HG02870 (cell line): Measurements from ENCODE around the gene OR7A10.

Experiments used
- ATAC-seq: cut with Tn5 transposase; IDR thresholded peaks from one replicate; pipeline ENCODE4 v1.9.1; 2021; ENCODE audit warnings: mild to moderate bottlenecking, moderate library complexity; ENCODE audit not compliant: unreplicated experiment

The OR7A10 gene

GRCh38 chr19:14848822-14849221, at the start of gene OR7A10:
TSS of gene OR7A10 (minus strand) at chr19:14848922. CDS start at chr19:14841877, 7,045 bp downstream.
- ATAC-seq: no peak

DNA sequence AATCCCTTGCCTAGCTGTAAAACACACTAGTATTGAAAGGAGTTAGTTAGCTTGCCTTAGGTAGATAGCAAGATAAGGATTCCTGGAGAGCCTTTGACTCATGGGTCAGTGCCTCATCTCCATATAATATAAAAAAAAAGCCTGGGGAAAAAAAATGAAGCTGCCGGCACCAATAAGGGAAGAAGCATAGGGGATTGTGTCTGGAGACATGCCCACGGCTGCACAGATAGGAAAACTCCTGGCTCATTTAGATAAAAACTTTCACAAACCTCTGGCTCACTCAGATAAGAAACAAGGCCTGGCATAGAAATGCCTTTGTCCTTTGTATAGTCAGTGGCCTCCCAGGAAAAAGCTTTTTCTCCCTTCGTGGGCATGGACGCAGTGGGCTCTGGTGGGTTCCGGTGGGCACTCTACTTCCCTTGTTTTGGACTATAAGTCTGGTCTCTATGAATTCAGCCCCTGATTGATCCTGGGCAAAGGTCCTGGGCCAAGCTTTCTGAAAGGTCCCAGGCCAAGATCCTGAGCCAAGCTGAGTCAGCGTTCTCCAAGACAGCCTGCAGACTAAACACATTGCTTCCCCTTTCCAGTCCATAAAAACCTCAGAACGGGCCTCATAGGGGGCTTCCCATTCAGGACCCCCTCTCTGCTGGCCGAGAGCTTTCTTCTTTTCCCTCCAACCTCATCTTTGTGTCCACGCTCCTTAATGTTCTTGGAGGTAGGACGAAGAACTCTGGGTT, 42.1 kb upstream of the OR7A10 start:
- ATAC-seq: no peak

GRCh38 chr19:14889994-14890642, 41.4 kb upstream of the OR7A10 start:
- ATAC-seq: no peak

DNA sequence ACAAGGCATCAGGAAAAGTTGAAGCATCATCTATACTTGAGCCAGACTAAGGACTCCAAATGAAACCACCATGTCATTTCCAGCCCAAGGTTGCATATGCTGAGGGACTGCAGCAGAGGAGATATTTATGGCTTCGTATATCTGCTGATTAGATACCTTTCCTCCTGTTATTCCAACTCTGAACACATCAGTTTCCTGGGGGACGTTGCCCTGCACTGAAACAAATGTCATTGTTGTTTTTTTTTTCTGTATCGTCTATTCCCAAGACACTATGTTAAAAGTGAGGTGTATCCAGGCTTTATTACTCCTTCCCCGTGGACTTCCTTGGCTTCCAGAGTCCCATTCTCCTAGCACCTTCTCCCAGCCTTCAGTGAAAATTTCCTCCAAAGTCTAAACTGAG, 37.3 kb upstream of the OR7A10 start, which contains the start of gene OR7A17:
TSS of gene OR7A17 (minus strand) at position 101 of the 400 bp plus-strand sequence. CDS start 4,777 bp downstream, outside the sequence.
- no peak for ATAC-seq

DNA sequence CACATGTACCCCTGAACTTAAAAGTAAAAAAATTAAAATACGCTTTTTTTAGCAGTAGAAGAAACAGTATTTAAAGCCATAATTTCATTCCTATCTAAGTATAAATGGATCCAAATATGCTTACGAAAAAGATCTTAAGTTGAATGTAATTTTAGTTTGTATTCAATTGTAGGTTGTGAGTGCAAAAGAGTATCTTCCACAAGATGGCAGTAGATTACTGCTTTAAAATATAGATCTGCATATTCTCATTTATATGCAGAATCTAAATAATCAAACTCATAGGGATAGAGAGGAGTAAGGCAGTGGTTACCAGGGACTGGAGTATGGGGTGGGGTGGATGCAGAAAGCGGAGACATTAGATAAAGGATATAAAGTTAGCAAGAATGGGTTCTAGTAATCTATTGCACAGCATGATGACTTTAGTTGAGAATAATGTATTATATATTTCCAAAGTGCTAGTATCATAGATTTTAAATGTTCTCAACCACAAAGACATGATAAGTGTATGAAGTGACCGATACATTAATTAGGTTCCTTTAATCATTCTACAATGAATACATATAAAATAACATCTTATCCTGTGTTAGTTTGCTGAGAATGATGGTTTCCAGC, 23.0 kb upstream of the OR7A10 start:
- no peak for ATAC-seq

DNA sequence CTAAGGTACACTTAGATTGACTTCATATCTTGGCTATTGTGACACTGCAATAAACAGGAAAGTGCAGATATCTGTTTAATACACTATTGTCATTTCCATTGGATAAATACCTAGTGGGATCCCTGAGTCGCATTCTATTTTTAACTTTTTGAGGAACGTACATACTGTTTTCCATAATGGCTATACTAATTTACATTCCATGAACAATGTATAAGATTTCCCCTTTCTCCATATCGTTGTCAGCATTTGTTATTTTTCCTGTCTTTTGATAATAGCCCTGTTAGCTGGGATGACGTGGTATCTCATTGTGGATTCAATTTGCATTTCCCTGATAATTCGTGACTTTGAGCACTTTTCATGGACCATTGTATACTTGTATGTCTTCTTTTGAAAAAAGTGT, 19.8 kb upstream of the OR7A10 start:
- no peak for ATAC-seq

- no peak for ATAC-seq
These were observed 5.1 kb downstream of the OR7A10 start for GRCh38 chr19:14843578-14843977.

GRCh38 chr19:14843169-14843568, 5.6 kb downstream of the OR7A10 start:
- ATAC-seq: no peak

- ATAC-seq: no peak
These were observed 8.5 kb downstream of the OR7A10 start for GRCh38 chr19:14840206-14840605.

GRCh38 chr19:14837391-14837790, 11.3 kb downstream of the OR7A10 start:
- no peak for ATAC-seq

DNA sequence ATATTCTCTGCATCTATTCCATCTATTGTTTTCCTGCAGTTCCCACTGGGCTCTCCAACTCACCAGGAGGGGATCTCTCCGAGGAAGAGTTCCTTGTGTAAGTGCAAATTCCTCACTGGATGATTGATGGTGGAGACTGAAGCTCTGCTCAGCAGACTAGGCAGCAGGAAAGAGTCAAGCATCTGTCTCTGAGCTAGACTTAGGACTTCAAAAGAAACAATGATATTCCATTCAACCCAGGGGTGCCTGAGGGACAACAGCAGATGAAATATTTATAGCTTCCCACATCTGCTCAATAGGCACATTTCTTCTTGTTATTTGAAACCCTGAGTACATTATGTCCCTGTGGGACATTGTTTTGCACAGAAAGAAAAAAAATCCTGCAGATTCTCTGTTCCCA, 13.7 kb downstream of the OR7A10 start, which contains the start of the genes OR7A5 and OR7C1:
TSS of gene OR7A5 (minus strand) at position 175 of the 400 bp plus-strand sequence. CDS start 6,944 bp downstream, outside the sequence.
TSS of gene OR7C1 (minus strand) at position 175 of the 400 bp plus-strand sequence. CDS start 35,049 bp downstream, outside the sequence.
- no peak for ATAC-seq

GRCh38 chr19:14830702-14831101, 18.0 kb downstream of the OR7A10 start:
- no peak for ATAC-seq

GRCh38 chr19:14826006-14826405, 22.7 kb downstream of the OR7A10 start:
- ATAC-seq: no peak

GRCh38 chr19:14821937-14822336, 26.8 kb downstream of the OR7A10 start:
- no peak for ATAC-seq

GRCh38 chr19:14818588-14818987, 30.1 kb downstream of the OR7A10 start:
- no peak for ATAC-seq

GRCh38 chr19:14817052-14817451, 31.7 kb downstream of the OR7A10 start:
- no peak for ATAC-seq

DNA sequence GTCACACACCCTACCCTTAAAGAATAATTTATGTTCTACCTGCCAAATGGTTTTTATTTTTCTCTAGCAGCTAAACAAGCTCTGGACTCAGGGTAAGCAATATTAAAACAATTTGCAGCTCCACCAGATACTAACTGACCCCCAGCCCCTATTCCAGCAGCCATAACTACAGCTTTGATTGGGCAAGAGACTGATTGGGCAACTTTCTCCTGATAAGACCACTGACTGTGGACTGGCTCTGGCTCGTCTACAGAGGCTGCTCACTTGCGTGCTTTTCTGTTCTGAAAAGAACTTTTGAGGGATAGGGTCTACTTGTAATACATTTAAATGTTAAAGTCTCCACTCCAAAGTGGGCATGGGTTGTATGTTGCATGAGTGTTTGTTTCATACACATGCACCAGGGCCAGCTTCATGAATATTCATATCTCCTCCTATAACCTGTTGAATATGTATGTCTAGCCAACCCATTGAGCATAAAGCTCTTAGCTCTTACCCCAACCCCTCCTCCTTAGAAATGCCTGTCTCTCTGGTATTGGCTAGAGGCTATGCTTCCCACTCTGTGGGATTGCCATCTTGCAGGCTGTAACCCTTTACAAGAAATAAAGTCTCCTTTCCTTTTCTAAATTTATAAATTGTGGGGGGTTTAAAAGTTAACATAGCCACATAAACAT, 33.6 kb downstream of the OR7A10 start:
- no peak for ATAC-seq

GRCh38 chr19:14809272-14810057, 39.3 kb downstream of the OR7A10 start:
- ATAC-seq: no peak

- ATAC-seq: no peak
These were observed 44.0 kb downstream of the OR7A10 start for GRCh38 chr19:14804765-14805164.

GRCh38 chr19:14798760-14799159, 50.0 kb downstream of the OR7A10 start:
- no peak for ATAC-seq
